Measurements from ENCODE around the gene CCDC179.

GRCh38 chr11:22828373-22828772 is 31.9 kb downstream of the CCDC179 start:
- TF ChIP-seq TAF1 (IDR thresholded peaks at IDR 0.05; ENCODE audit: low read depth, low read length) (no peak), POLR2A (IDR thresholded peaks at IDR 0.05; ENCODE audit: low read depth, low read length) (no peak), POLR2AphosphoS5 (IDR thresholded peaks at IDR 0.05; ENCODE audit: low read depth, low read length) (no peak), PAX5 (IDR thresholded peaks at IDR 0.05; ENCODE audit: insufficient read depth, low read length, severe bottlenecking) (no peak)
